Measurements from ENCODE around the gene SLC31A1. TPM values are rescaled to one million over a fixed set of nuclear protein-coding genes. Genes with fewer than 3 reads are reported as not detected.

Gene SLC31A1
- total and polyA plus RNA-seq, 4 donors = 18.7 to 22.9 (median 19.5) TPM

DNA sequence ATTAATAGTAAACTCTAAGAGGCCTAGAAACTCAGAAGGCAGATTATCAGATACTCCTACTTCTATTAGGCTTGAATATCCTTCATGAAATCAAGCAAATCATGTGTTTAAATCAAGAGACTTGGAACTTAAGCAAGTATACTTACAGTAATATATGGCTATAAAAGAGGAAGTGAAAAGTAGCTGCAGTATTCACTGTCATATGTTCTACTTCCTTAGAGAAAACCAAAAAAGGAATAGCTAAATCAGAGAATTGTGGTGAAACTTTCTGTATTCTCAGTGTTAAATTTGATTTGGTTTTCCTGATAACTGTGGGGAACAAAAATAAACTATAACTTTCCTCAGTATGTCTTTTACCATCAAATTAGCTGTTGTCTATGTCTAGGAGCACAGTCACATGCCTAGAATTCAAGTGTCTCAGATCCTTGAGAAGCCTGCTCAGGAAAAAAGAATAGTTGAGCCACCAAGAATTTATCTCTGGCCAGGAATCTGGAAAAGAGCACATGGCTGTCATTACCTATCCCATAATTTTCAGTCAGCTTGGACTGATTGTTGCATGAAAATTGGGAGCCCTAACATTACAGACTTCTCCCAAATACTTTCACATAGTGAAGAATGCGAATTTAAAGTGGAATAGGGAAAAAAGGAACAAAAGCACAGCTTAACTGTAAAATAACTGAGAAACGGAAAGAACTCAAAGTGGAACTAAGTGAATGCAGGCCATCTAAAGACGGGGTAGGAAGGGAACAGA is 2.0 kb upstream of the SLC31A1 start:
- Histone ChIP-seq H3K4me1 (ENCODE audit: control insufficient read depth, insufficient read depth, low read length) (peaks cover 7% of the 10 kb centered on the region), H3K27me3 (ENCODE audit: control insufficient read depth, insufficient read depth, low read length) (no peaks in the 10 kb centered on the region), H3K36me3 (ENCODE audit: control insufficient read depth, insufficient read depth, low read length) (no peaks in the 10 kb centered on the region), H3K27ac (ENCODE audit: low read depth, low read length) (no peak overlapping the region), H3K9me3 (ENCODE audit: control insufficient read depth, insufficient read depth, low read length) (no peaks in the 10 kb centered on the region), H3K4me3 (ENCODE audit: low read depth, low read length) (no peak overlapping the region)
- DNase-seq (ENCODE audit: low read depth in 4 of 6, low spot score in 6 of 6) = no peak
- WGBS (ENCODE audit: insufficient coverage) = 80% methylated on average over 2 of the region's 3 CpGs

DNA sequence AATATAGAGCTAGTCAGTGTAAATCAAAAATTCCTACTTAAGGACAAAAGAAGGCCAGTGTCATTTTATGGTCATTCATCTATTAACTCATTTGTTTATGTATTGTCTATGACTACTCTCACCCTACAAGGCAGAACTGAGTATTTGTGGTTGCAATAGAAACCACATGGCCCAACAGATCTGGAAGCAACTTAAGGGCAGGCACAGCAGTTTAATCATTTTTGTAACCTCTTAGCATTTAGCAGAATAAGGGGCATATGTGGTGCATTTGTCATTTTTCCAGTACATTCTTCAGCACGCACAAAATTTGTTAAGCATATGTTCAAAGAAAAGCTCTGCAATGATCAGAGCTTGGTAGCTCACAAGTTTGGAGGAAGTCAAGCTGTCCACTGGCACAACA is 1.4 kb upstream of the SLC31A1 start:
- DNase-seq (ENCODE audit: low read depth in 4 of 6, low spot score in 6 of 6) = no peak
- Histone ChIP-seq H3K27ac (ENCODE audit: low read depth, low read length) (no peak overlapping the region), H3K36me3 (ENCODE audit: control insufficient read depth, insufficient read depth, low read length) (no peaks in the 10 kb centered on the region), H3K4me3 (ENCODE audit: low read depth, low read length) (peak overlapping the region; percentile 97), H3K9me3 (ENCODE audit: control insufficient read depth, insufficient read depth, low read length) (no peaks in the 10 kb centered on the region), H3K4me1 (ENCODE audit: control insufficient read depth, insufficient read depth, low read length) (peaks cover 7% of the 10 kb centered on the region), H3K27me3 (ENCODE audit: control insufficient read depth, insufficient read depth, low read length) (no peaks in the 10 kb centered on the region)
- no CpG with 5 or more reads among the region's 1 CpG for WGBS (ENCODE audit: insufficient coverage)

DNA sequence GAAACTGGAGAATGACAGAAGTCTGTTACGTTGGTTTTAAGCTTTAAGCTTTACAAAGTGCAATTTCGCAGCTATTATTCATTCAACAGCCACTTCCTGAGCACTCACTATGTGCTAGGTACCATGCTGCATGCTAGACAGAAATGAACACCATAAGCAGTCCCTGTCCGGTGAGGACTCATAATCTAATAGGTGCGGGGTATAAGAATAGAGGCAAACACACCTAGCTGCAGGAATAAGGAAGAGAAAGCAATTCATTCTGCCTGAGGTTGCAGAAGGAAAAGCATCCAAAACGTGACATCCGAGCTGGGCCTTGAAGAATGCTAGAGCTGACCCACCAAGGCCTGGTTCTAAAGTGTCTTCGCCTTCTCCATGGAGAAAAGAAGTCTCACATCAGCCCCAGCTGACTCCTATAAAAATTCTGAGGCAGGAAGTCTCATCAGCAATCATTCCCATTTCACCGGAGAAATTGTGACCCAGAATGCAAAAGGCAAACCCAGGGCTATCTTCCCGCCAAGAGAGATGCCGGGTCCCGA is 809 bp upstream of the SLC31A1 start:
- peak overlapping the region; percentile 85 for H3K27ac ChIP-seq (ENCODE audit: low read depth, low read length)
- H3K27me3 ChIP-seq (ENCODE audit: control insufficient read depth, insufficient read depth, low read length) = no peaks in the 10 kb centered on the region
- no peaks in the 10 kb centered on the region for H3K36me3 ChIP-seq (ENCODE audit: control insufficient read depth, insufficient read depth, low read length)
- 6% methylated on average over 9 of the region's 11 CpGs for WGBS (ENCODE audit: insufficient coverage)
- no peak for DNase-seq (ENCODE audit: low read depth in 4 of 6, low spot score in 6 of 6)
- peaks cover 7% of the 10 kb centered on the region for H3K4me1 ChIP-seq (ENCODE audit: control insufficient read depth, insufficient read depth, low read length)
- no peaks in the 10 kb centered on the region for H3K9me3 ChIP-seq (ENCODE audit: control insufficient read depth, insufficient read depth, low read length)
- H3K4me3 ChIP-seq (ENCODE audit: low read depth, low read length) = peak overlapping the region; percentile 97

DNA sequence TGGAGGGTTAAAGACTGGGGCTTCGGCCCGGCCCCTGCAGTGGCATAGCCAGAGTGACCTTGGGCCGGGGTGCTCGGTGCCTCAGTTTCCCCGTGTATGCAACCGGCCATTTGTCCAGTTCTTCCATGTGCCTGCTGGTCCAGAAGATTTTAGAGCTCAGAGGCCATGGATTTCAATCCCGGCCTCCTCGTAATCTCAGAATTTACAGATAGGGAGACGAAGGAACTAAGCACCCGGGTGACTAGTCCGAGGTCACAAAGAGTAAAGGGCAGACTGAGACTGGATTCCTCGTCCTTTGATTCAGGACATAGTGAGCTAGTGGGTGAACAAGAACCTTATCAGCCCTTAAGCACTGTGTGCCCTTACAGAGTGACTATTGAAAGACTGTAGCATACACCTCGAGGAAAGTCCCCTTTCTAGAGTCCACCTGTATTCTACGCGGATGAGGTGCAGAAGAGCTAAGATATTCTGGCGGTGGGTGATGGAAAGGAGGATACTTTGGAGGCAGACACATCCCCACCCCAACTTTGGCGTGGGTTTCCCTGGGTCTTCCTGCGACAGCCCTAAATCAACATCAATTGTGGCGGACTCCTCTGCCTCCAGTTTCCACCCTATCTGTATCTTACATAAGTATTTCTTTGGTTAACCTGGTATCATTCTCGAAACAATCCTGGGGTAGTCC is 597 bp downstream of the SLC31A1 start:
- Histone ChIP-seq H3K36me3 (ENCODE audit: control insufficient read depth, insufficient read depth, low read length) (no peaks in the 10 kb centered on the region), H3K9me3 (ENCODE audit: control insufficient read depth, insufficient read depth, low read length) (no peaks in the 10 kb centered on the region), H3K4me1 (ENCODE audit: control insufficient read depth, insufficient read depth, low read length) (peaks cover 7% of the 10 kb centered on the region), H3K27me3 (ENCODE audit: control insufficient read depth, insufficient read depth, low read length) (no peaks in the 10 kb centered on the region), H3K4me3 (ENCODE audit: low read depth, low read length) (peak overlapping the region; percentile 97), H3K27ac (ENCODE audit: low read depth, low read length) (peak overlapping the region; percentile 86)
- 0% methylated on average over 12 of the region's 20 CpGs for WGBS (ENCODE audit: insufficient coverage)
- DNase-seq (ENCODE audit: low read depth in 4 of 6, low spot score in 6 of 6) = no peak

DNA sequence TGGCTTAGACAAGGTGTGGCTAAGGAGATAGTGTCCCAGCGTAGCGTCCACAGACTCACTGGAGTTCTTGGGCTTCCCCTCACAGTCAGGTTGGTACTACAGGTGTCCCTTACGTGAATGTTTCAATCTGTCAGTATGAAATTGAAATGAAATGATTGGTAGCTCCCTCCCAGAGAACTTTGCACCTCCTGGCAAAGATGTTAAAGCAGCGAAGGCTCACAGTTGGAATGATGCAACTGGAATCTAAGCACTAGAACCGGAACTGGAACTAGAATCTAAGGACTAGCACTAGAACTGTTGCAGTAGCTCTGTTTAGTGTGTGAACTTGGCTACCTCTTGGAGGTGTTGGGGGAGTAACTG is 1.1 kb downstream of the SLC31A1 start:
- Histone ChIP-seq H3K4me3 (ENCODE audit: low read depth, low read length) (peak overlapping the region; percentile 97), H3K27me3 (ENCODE audit: control insufficient read depth, insufficient read depth, low read length) (no peaks in the 10 kb centered on the region), H3K4me1 (ENCODE audit: control insufficient read depth, insufficient read depth, low read length) (peaks cover 7% of the 10 kb centered on the region), H3K36me3 (ENCODE audit: control insufficient read depth, insufficient read depth, low read length) (peaks cover 3% of the 10 kb centered on the region), H3K9me3 (ENCODE audit: control insufficient read depth, insufficient read depth, low read length) (no peaks in the 10 kb centered on the region), H3K27ac (ENCODE audit: low read depth, low read length) (peak overlapping the region; percentile 86)
- 87% methylated on average over 3 of the region's 5 CpGs for WGBS (ENCODE audit: insufficient coverage)
- DNase-seq (ENCODE audit: low read depth in 4 of 6, low spot score in 6 of 6) = peak in 1 of 6 donors; percentile 0

DNA sequence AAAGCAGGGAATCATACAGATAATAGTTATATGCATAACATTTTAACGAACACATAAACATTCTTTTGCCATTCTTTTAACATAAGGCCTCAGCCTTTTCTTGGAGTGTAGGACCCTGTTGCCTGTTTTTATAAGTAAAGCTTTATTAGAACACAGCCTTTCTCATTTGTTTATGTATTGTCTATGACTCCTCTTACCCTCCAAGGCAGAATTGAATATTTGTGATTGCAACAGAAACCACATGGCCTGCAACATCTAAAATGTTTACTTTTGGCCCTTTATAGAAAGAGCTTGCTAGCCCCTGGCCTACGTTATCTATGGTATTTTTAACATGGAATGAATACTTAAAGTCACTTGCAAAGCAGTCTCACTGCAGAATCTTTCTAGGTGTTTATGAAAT is 2.6 kb downstream of the SLC31A1 start:
- Histone ChIP-seq H3K27ac (ENCODE audit: low read depth, low read length) (no peak overlapping the region), H3K4me3 (ENCODE audit: low read depth, low read length) (no peak overlapping the region), H3K36me3 (ENCODE audit: control insufficient read depth, insufficient read depth, low read length) (peaks cover 3% of the 10 kb centered on the region), H3K4me1 (ENCODE audit: control insufficient read depth, insufficient read depth, low read length) (peaks cover 7% of the 10 kb centered on the region), H3K27me3 (ENCODE audit: control insufficient read depth, insufficient read depth, low read length) (no peaks in the 10 kb centered on the region), H3K9me3 (ENCODE audit: control insufficient read depth, insufficient read depth, low read length) (no peaks in the 10 kb centered on the region)
- DNase-seq (ENCODE audit: low read depth in 4 of 6, low spot score in 6 of 6) = no peak
- whole genome bisulfite sequencing (ENCODE audit: insufficient coverage) = no CpG with 5 or more reads among the region's 2 CpGs

DNA sequence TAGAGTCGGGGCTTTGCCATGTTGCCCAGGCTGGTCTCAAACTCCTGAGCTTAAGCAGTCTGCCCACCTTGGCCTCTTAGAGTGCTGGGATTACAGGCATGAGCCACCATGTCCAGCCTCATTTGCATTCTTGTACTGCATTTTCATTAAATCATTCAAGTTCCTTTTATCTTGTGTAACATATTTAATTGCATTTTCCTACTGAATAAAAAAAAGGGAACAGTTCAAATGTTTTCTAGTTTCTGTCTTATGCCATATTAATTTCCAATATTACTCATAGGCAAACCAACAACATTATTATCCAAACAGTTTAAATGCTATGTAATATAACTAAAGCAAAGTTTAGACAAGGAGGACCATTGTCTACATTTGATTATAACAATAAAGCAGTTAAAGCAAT is 6.1 kb downstream of the SLC31A1 start:
- Histone ChIP-seq H3K36me3 (ENCODE audit: control insufficient read depth, insufficient read depth, low read length) (peaks cover 3% of the 10 kb centered on the region), H3K27me3 (ENCODE audit: control insufficient read depth, insufficient read depth, low read length) (no peaks in the 10 kb centered on the region), H3K4me3 (ENCODE audit: low read depth, low read length) (no peak overlapping the region), H3K9me3 (ENCODE audit: control insufficient read depth, insufficient read depth, low read length) (no peaks in the 10 kb centered on the region), H3K4me1 (ENCODE audit: control insufficient read depth, insufficient read depth, low read length) (peaks cover 1% of the 10 kb centered on the region), H3K27ac (ENCODE audit: low read depth, low read length) (no peak overlapping the region)
- 80% methylated on average over 1 of the region's 1 CpG for WGBS (ENCODE audit: insufficient coverage)
- no peak for DNase-seq (ENCODE audit: low read depth in 4 of 6, low spot score in 6 of 6)

DNA sequence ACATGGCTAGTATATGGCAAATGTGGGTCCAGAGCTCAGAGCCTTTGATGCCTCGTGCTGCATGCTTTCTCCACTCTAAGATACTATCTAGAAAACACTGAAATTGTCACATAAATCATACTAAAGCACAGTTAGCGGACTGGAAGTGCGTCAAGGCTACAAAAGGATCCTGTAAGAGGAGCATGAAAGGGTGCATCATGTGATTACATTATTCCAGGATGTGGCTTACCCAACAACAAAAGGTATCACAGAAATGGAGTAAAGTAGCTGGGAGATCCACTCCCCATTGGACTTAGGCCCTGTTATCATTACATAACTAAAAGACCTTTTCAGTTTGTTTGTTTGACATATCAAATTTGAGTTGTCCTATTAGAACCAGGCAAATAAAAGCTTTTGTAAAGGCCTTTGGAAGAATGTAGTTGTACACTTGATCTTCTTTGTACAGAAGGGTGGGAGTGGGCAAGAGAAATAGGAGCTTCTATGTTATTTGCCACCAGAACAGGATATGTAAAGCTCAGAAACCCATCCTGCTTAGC is 6.9 kb downstream of the SLC31A1 start:
- Histone ChIP-seq H3K36me3 (ENCODE audit: control insufficient read depth, insufficient read depth, low read length) (peaks cover 3% of the 10 kb centered on the region), H3K4me3 (ENCODE audit: low read depth, low read length) (no peak overlapping the region), H3K9me3 (ENCODE audit: control insufficient read depth, insufficient read depth, low read length) (no peaks in the 10 kb centered on the region), H3K4me1 (ENCODE audit: control insufficient read depth, insufficient read depth, low read length) (no peaks in the 10 kb centered on the region), H3K27me3 (ENCODE audit: control insufficient read depth, insufficient read depth, low read length) (no peaks in the 10 kb centered on the region), H3K27ac (ENCODE audit: low read depth, low read length) (no peak overlapping the region)
- no peak for DNase-seq (ENCODE audit: low read depth in 4 of 6, low spot score in 6 of 6)
- WGBS (ENCODE audit: insufficient coverage) = no CpG with 5 or more reads among the region's 3 CpGs

DNA sequence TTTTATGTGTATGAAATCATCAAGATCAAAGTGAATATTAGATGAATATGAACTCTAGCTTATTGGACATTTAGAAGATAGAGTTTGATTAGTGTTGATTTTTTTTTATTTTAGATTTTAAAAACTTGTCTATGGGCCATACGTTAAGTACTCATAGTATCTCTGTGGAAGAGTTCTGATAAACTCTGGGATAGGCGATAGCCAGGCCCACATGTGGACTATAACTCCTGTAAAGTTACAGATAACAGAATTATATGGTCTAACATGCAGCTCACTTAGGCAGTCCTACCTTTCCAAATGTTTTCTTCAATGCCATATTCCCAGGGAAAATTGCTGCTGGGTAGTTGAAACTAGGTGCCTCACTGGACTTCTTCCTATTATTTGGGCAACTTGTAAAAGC is 10.4 kb downstream of the SLC31A1 start:
- H3K27ac ChIP-seq (ENCODE audit: low read depth, low read length) = no peak overlapping the region
- H3K4me3 ChIP-seq (ENCODE audit: low read depth, low read length) = no peak overlapping the region
- DNase-seq (ENCODE audit: low read depth in 4 of 6, low spot score in 6 of 6) = no peak
- no peaks in the 10 kb centered on the region for H3K4me1 ChIP-seq (ENCODE audit: control insufficient read depth, insufficient read depth, low read length)
- no peaks in the 10 kb centered on the region for H3K9me3 ChIP-seq (ENCODE audit: control insufficient read depth, insufficient read depth, low read length)
- H3K27me3 ChIP-seq (ENCODE audit: control insufficient read depth, insufficient read depth, low read length) = no peaks in the 10 kb centered on the region
- no CpG with 5 or more reads among the region's 2 CpGs for WGBS (ENCODE audit: insufficient coverage)
- H3K36me3 ChIP-seq (ENCODE audit: control insufficient read depth, insufficient read depth, low read length) = peaks cover 3% of the 10 kb centered on the region
